HG03378 (cell line): ENCODE data around the gene RAB44.

Experiments
- ATAC-seq: cut with Tn5 transposase; IDR thresholded peaks from one replicate; pipeline ENCODE4 v1.9.1; 2021; ENCODE audit warnings: mild to moderate bottlenecking, moderate library complexity; ENCODE audit not compliant: unreplicated experiment

The RAB44 gene

GRCh38 chr6:36666826-36667591, 30.6 kb upstream of the RAB44 start:
- peak; percentile 70 for ATAC-seq

- ATAC-seq: no peak
Observed at GRCh38 chr6:36668591-36668990, 29.0 kb upstream of the RAB44 start.

GRCh38 chr6:36669002-36669401, 28.6 kb upstream of the RAB44 start:
- no peak for ATAC-seq

- no peak for ATAC-seq
Observed at GRCh38 chr6:36670271-36670670, 27.4 kb upstream of the RAB44 start.

GRCh38 chr6:36671687-36672375, 25.8 kb upstream of the RAB44 start:
- ATAC-seq: no peak

GRCh38 chr6:36673882-36674281, 23.7 kb upstream of the RAB44 start:
- no peak for ATAC-seq

- no peak for ATAC-seq
Observed at GRCh38 chr6:36674942-36675341, 22.7 kb upstream of the RAB44 start.

GRCh38 chr6:36676141-36677058, 21.2 kb upstream of the RAB44 start:
- no peak for ATAC-seq

- ATAC-seq: no peak
Observed at GRCh38 chr6:36677059-36677749, 20.4 kb upstream of the RAB44 start.

GRCh38 chr6:36677753-36678487, 19.7 kb upstream of the RAB44 start:
- ATAC-seq: no peak

- peak; percentile 26 for ATAC-seq
Observed at GRCh38 chr6:36678488-36679042, 19.1 kb upstream of the RAB44 start, which contains the start of gene CDKN1A. Gene CDKN1A (plus strand): TSS chr6:36678714. CDS start chr6:36684102, 5,388 bp downstream.

GRCh38 chr6:36679043-36679833, 18.4 kb upstream of the RAB44 start:
- ATAC-seq: no peak

GRCh38 chr6:36682328-36683144, 15.1 kb upstream of the RAB44 start:
- ATAC-seq: no peak

GRCh38 chr6:36683145-36683655, 14.4 kb upstream of the RAB44 start:
- ATAC-seq: no peak

- ATAC-seq: no peak
Observed at GRCh38 chr6:36683656-36684446, 13.8 kb upstream of the RAB44 start.

- ATAC-seq: no peak
Observed at GRCh38 chr6:36684447-36684812, 13.2 kb upstream of the RAB44 start.
